ENCODE data around the gene HSFX3.

GRCh38 chrX:149518236-149518635, 31.5 kb downstream of the HSFX3 start:
- TF ChIP-seq CTCF (IDR thresholded peaks at IDR 0.05), result no peak
- TF ChIP-seq ZFX (IDR thresholded peaks at IDR 0.05; ENCODE audit: borderline replicate concordance), result no peak
